GM18867 (cell line): ENCODE data around the gene OR2J2.
"Not testable (repeated sequence)": the region's sequence is repeated elsewhere in the genome, so short reads cannot be mapped to it uniquely, and the experiment has no call there.

ENCODE experiments used
- ATAC-seq: cut with Tn5 transposase; IDR thresholded peaks from one replicate; pipeline ENCODE4 v1.9.1; 2021; ENCODE audit warnings: mild to moderate bottlenecking, moderate library complexity; ENCODE audit not compliant: unreplicated experiment

Gene OR2J2

GRCh38 chr6:29218056-29218455 lies 47.3 kb downstream of the OR2J2 start:
- not testable (repeated sequence) for ATAC-seq
